OCI-LY3 (cell line): ENCODE data around the gene LPAR2.

Source experiments
- CTCF ChIP-seq: fragments of 200-600, 300-600 bp; sonication (generic); IDR thresholded peaks from 2 replicates; pipeline ENCODE4 v1.5.1; 2014; ENCODE audit warnings: antibody characterized with exemption, low read length, low read depth
- EZH2phosphoT487 ChIP-seq: fragments of 200-600 bp; shearing (Covaris generic); IDR thresholded peaks from 2 replicates; pipeline ENCODE4 v1.6.1; 2018; ENCODE audit warnings: antibody characterized with exemption, mixed run types, low read depth

DNA sequence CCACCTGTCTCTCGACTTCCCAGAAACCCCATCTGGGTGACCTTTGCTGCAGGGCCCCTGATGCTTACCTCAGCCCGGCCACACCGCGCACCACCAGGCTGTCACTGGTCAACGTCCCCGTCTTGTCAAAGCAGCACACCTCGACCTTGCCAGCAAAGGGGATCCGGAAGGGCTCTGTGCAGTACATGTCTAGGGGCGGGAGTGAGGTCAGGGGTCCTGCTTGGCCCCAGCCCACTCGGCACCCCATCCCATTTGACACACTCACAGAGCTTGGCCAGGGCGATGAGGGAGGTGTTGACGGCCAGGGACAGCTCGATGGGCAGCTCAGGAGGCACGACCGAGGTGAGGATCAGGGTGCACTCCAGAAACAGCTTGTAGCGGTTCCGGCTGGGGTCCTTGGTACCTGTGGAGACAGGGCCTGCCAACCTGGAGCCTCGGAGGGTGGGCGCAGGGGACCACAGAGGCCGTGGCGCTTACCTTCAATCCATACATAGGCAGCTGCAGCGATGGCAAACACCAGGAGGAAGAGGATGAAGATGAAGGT lies 27.1 kb upstream of the LPAR2 start:
- no peak for TF ChIP-seq CTCF
- no peak for TF ChIP-seq EZH2phosphoT487
